Measurements from ENCODE around the gene RFX3.

RFX3 gene

DNA sequence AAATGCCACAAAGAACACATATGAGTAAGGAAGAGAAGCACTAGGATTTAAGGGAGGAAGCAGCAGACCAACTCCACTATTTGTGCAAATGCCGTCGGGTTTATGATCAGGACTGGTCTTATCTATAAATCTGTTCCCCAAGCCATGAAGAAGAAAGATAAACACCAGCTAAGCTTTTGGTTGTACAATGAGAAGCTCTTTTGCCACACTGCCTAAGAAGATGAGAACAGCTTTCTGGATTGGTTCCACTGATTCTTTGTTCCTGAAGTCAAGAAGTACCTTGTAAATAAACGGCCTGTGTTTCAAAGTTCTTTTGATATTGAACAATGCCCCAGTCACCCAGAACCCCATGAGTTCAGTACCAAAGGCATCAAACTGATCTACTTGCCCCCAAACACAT, 93.9 kb downstream of the RFX3 start:
- DNase-seq: no peak

- DNase-seq: no peak
Measured at GRCh38 chr9:3419893-3420292, 105.9 kb downstream of the RFX3 start.

GRCh38 chr9:3415906-3416305, 109.9 kb downstream of the RFX3 start:
- DNase-seq: no peak

GRCh38 chr9:3413984-3414383, 111.8 kb downstream of the RFX3 start:
- DNase-seq: no peak

DNA sequence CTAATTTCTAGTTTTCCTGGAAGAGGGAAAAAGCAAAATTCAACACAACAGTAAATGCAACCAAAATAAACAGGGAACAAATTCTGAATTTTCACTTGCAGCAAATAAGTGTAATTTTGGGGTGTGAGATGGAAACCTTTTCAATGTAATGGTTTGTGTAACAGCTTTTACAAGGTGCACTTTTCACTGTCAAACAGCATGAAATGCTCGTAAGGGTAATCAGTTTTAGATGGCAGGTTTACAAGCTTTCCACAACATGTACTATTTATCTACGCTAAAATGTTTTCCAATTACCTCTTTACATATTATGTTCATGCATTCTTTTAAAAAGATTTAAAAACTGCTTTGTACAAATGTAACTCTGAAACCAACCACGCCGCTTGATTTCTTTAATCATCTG, 115.3 kb downstream of the RFX3 start:
- no peak for DNase-seq

GRCh38 chr9:3409453-3409852, 116.3 kb downstream of the RFX3 start:
- DNase-seq: no peak

DNA sequence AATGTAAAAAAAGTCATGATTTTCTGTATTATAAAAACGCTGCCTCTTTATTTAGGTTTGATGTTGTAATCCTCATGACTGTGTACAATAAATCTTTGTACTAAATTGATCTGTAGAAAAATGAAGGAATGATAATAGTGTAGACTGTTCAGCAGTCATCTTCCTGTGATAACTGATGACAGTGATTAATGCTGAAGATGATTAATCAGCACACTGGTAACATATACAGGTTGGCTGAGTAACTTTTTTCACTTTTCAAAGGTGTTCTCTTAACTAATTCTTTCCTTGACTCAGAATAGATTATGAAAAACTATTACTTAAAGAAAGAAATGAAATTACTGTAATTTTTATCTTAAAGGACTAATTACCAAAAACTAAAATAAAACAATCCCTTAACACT, 122.5 kb downstream of the RFX3 start:
- DNase-seq: no peak

DNA sequence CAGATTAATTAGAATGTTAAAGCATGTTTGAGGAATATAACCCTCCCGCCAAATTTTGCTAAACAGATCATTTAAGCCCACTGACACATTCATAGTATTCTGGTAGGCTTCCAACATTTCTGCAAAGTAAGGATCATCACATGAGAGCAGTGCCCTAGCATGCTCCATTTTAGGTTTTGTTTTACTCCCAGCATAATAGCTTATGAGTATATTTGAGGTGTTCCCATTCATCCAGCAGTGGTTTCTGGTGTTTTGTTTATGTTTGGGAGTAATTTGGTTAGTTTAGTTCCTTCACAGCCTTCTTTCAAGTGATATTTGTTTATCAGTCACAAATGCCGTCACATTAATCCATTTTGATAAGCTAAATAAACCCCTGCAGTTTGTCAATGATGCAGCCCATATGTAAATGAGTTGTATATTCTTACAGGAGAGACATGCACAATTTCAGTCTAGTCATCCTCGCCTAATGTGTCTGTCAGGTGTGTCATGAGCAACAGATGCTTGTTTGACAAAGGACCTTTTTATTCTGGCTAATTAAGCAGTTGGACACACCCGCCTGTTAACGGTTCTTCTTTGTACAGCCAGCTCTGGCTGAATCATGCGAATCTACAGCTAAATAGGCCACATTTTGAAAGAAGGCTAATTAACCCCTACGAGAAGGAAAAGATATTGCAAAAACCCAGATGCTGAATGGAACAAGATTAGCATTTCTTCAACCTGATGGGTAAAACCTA, 124.4 kb downstream of the RFX3 start:
- no peak for DNase-seq

GRCh38 chr9:3398232-3398648, 127.6 kb downstream of the RFX3 start:
- DNase-seq: no peak

DNA sequence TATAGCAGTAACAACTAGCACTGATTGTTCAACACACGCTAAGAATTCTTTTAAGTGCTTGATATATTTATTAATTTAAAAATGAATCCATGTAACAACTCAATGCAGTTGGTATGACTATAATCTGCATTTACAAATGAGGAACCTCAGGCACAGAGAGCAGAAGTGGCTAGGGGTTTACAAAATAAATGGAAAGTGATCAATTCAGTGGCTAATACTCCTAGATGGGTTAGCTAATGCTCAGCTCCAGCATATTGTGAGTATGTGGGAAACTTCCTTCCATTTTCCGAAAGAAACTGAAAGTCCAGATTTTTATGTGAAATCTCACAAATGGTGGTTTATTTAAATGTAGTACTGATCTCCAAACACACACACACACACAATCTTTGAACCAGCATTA, 128.0 kb downstream of the RFX3 start:
- no peak for DNase-seq

DNA sequence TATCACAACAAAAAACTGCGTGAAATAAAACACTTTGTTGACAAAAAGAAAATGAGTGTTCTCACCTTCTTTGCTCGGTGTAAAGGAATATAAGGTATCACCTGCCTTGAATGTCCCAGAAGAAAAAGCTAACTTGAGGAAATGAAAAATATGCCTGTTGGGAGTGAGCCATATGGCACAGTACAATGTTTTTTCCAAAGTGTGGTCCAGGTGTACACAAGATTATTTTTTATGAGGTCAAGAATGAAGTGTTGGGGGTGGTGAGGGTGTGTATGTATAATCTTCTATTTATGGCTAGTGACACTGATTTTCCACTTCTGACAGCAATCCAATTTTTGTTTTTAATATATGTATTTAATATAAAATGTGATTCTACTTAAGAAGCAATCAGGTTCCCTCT, 134.4 kb downstream of the RFX3 start:
- no peak for DNase-seq

- no peak for DNase-seq
Measured at GRCh38 chr9:3386753-3387152, 139.0 kb downstream of the RFX3 start.

GRCh38 chr9:3385871-3386270, 139.9 kb downstream of the RFX3 start:
- no peak for DNase-seq

- DNase-seq: no peak
Measured at GRCh38 chr9:3371842-3372241, 154.0 kb downstream of the RFX3 start.

GRCh38 chr9:3370715-3371114, 155.1 kb downstream of the RFX3 start:
- DNase-seq: no peak

DNA sequence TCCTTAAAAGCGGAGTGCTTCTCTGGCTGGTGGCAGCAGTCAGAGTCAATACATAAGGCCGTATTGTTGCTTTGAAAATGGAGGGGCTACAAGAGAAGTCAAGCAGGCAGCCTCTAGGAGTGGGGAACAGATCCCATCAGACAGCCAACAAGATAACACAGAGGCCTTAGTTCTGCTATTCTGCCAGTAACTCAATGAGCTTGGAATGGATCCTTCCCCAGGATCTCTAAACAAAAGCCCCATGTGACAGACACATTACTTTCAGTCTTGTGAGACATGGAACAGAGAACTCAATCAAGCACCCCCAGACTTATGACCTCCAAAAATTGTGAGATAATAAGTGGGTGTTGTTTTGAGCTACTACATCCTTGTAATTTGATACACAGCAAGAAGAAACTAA, 158.6 kb downstream of the RFX3 start:
- DNase-seq: no peak

- no peak for DNase-seq
Measured at GRCh38 chr9:3361689-3362392, 164.0 kb downstream of the RFX3 start.

- no peak for DNase-seq
Measured at GRCh38 chr9:3361116-3361515, 164.7 kb downstream of the RFX3 start.

GRCh38 chr9:3360245-3360644, 165.6 kb downstream of the RFX3 start:
- no peak for DNase-seq

GRCh38 chr9:3359778-3360177, 166.0 kb downstream of the RFX3 start:
- DNase-seq: no peak

DNA sequence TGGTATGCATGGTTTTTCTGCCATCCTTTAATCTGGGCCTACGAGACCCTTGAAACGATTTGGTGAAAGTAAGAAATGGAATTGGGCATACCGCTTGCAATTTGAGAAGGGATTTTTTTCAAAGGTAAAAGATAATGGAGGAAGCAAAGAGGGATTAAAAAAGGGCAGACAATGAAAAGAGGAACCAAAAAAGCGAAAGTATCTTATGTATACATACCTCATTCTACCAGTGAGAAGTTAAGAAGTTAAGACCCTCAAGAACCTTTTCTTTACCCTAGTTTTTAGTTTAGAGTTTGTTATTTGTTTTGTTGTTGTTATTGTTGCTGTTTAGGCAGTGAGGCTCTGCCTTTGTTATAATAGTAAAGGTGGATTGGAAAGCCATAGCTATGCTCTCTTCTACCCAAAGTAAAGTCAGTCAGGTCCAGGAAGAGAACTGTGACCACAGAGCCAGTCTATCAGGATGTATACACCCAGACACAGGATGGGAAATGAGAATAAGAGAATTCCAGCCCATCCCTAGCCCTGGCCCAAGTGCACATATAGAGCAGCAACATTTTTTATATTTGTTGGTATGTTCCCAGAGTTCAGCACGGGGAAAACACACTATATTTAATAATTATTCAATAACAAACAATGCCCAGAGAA, 166.6 kb downstream of the RFX3 start:
- no peak for DNase-seq

- DNase-seq: no peak
Measured at GRCh38 chr9:3348169-3348568, 177.6 kb downstream of the RFX3 start.

GRCh38 chr9:3346549-3346948, 179.3 kb downstream of the RFX3 start:
- DNase-seq: no peak

DNA sequence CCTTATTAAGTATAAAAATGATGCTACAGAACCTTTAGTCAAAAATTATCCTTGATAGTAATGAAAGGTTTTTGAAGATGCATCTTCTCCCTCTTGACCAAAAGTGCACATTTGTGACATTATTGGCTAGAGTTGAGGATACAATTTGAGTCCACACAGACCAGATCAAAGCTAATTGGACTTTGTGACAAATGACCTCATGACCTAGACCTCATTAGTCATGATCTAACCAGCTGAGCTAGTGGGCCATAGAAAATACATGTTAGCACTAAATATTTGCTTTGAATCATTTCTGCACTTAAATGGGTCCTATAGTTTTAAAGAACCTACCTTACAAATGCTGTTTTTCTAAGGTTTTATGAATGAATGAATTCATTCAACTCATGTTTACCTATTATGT, 182.1 kb downstream of the RFX3 start:
- no peak for DNase-seq

Data from activated naive CD4-positive, alpha-beta T cell (primary cell).